H9 (cell line): ENCODE results near the gene GCNT3. TPM values are rescaled to one million over a fixed set of nuclear protein-coding genes. Genes with fewer than 3 reads are reported as not detected.

ENCODE experiments used
- DNase-seq: peaks from one replicate; pipeline ENCODE4 v3.0.0-alpha.2; 2017
- H2AFZ ChIP-seq: one replicate; pipeline ENCODE4 v1.6.1; 2013; ENCODE audit warnings: mild to moderate bottlenecking, low read length, control low read depth, moderate library complexity
- H2AK5ac ChIP-seq: 2 replicates; pipeline ENCODE4 v1.6.1; 2013; ENCODE audit warnings: low read length, control low read depth, mixed read lengths; ENCODE audit not compliant: insufficient read length
- H2BK120ac ChIP-seq: one replicate; pipeline ENCODE4 v1.6.1; 2013; ENCODE audit warnings: low read depth, mild to moderate bottlenecking, low read length, control low read depth, inconsistent platforms; ENCODE audit not compliant: poor library complexity, severe bottlenecking
- H2BK12ac ChIP-seq: 2 replicates; pipeline ENCODE4 v1.6.1; 2013; ENCODE audit warnings: low read length, control low read depth, mixed read lengths, low read depth; ENCODE audit not compliant: insufficient read length
- H2BK15ac ChIP-seq: 2 replicates; pipeline ENCODE4 v1.6.1; 2013; ENCODE audit warnings: low read depth, low read length, control low read depth
- H2BK20ac ChIP-seq: one replicate; pipeline ENCODE4 v1.6.1; 2013; ENCODE audit warnings: low read depth, mild to moderate bottlenecking, low read length, control low read depth, inconsistent platforms; ENCODE audit not compliant: poor library complexity, severe bottlenecking
- H2BK5ac ChIP-seq: 2 replicates; pipeline ENCODE4 v1.6.1; 2013; ENCODE audit warnings: low read length, control low read depth, mixed read lengths; ENCODE audit not compliant: insufficient read length
- H3K14ac ChIP-seq: 2 replicates; pipeline ENCODE4 v1.6.1; 2013; ENCODE audit warnings: low read length, control low read depth; ENCODE audit not compliant: insufficient read depth
- H3K18ac ChIP-seq: 2 replicates; pipeline ENCODE4 v1.6.1; 2013; ENCODE audit warnings: low read depth, mild to moderate bottlenecking, mixed read lengths, low read length, control low read depth; ENCODE audit not compliant: insufficient read length
- H3K23ac ChIP-seq: 2 replicates; pipeline ENCODE4 v1.6.1; 2013; ENCODE audit warnings: low read length, control low read depth, mixed read lengths, low read depth; ENCODE audit not compliant: insufficient read length
- H3K23me2 ChIP-seq: 2 replicates; pipeline ENCODE4 v1.6.1; 2013; ENCODE audit warnings: low read depth, mild to moderate bottlenecking, mixed read lengths, low read length, control low read depth; ENCODE audit not compliant: insufficient read length, poor library complexity, severe bottlenecking
- H3K27ac ChIP-seq: 2 replicates; pipeline ENCODE4 v1.5.1; 2013; ENCODE audit warnings: low read length, control low read depth, mixed read lengths, low read depth; ENCODE audit not compliant: insufficient read length
- H3K27me3 ChIP-seq: 2 replicates; pipeline ENCODE4 v1.6.1; 2013; ENCODE audit warnings: low read length, control low read depth, inconsistent platforms; ENCODE audit not compliant: insufficient read depth
- H3K4ac ChIP-seq: 2 replicates; pipeline ENCODE4 v1.6.1; 2013; ENCODE audit warnings: low read depth, mild to moderate bottlenecking, control low read depth, inconsistent platforms, low read length, moderate library complexity
- H3K4me1 ChIP-seq: 2 replicates; pipeline ENCODE4 v1.6.1; 2013; ENCODE audit warnings: low read length, control low read depth, inconsistent platforms; ENCODE audit not compliant: insufficient read depth
- H3K4me2 ChIP-seq: 2 replicates; pipeline ENCODE4 v1.6.1; 2013; ENCODE audit warnings: low read length, control low read depth, mixed read lengths; ENCODE audit not compliant: insufficient read length, insufficient read depth
- H3K56ac ChIP-seq: 2 replicates; pipeline ENCODE4 v1.6.1; 2013; ENCODE audit warnings: low read depth, mild to moderate bottlenecking, mixed read lengths, low read length, control low read depth; ENCODE audit not compliant: insufficient read length
- H3K79me1 ChIP-seq: 2 replicates; pipeline ENCODE4 v1.6.1; 2013; ENCODE audit warnings: low read depth, mild to moderate bottlenecking, moderate library complexity, low read length, control low read depth, inconsistent platforms; ENCODE audit not compliant: insufficient read depth, poor library complexity, severe bottlenecking
- H3K79me2 ChIP-seq: 2 replicates; pipeline ENCODE4 v1.6.1; 2013; ENCODE audit warnings: low read length, control low read depth, inconsistent platforms; ENCODE audit not compliant: insufficient read depth
- H3K9ac ChIP-seq: 2 replicates; pipeline ENCODE4 v1.6.1; 2013; ENCODE audit warnings: low read length, control low read depth, mixed read lengths; ENCODE audit not compliant: insufficient read length; ENCODE audit errors: extremely low read depth
- H3K9me3 ChIP-seq: one replicate; pipeline ENCODE4 v1.6.1; 2013; ENCODE audit warnings: low read depth, low read length, inconsistent platforms; ENCODE audit not compliant: control insufficient read depth
- H3T11ph ChIP-seq: one replicate; pipeline ENCODE4 v1.6.1; 2013; ENCODE audit warnings: mild to moderate bottlenecking, low read length, control low read depth, inconsistent platforms
- H4K20me1 ChIP-seq: one replicate; pipeline ENCODE4 v1.6.1; 2013; ENCODE audit not compliant: control insufficient read depth, insufficient read length, insufficient read depth
- H4K5ac ChIP-seq: 2 replicates; pipeline ENCODE4 v1.6.1; 2013; ENCODE audit warnings: low read depth, mild to moderate bottlenecking, mixed read lengths, low read length, control low read depth; ENCODE audit not compliant: insufficient read length
- H4K8ac ChIP-seq: replicated peaks from 2 replicates; pipeline ENCODE4 v1.6.1; 2013; ENCODE audit warnings: low read length, control low read depth, mixed read lengths, low read depth; ENCODE audit not compliant: insufficient read length
- H4K91ac ChIP-seq: 2 replicates; pipeline ENCODE4 v1.6.1; 2013; ENCODE audit warnings: low read depth, mild to moderate bottlenecking, moderate library complexity, mixed read lengths, low read length, control low read depth; ENCODE audit not compliant: insufficient read length
- H3K27ac Mint-ChIP-seq, 3 experiments: 2 replicates in 2 of 3; 3 replicates in 1 of 3; pipeline ENCODE4 v1.8.0; 2020 to 2021; ENCODE audit warnings: mixed read lengths in 3 of 3, mild to moderate bottlenecking in 1 of 3, moderate library complexity in 1 of 3
- H3K27me3 Mint-ChIP-seq: 2 replicates; pipeline ENCODE4 v1.8.0; 2021; ENCODE audit warnings: low read depth, mild to moderate bottlenecking, moderate library complexity, mixed read lengths
- H3K36me3 Mint-ChIP-seq, 3 experiments: 2 replicates in 2 of 3; 3 replicates in 1 of 3; pipeline ENCODE4 v1.8.0; 2020 to 2021; ENCODE audit warnings: low read depth in 3 of 3, mixed read lengths in 3 of 3; ENCODE audit not compliant: insufficient read depth in 1 of 3
- H3K4me1 Mint-ChIP-seq, 2 experiments: 2 replicates each; pipeline ENCODE4 v1.8.0; 2020; ENCODE audit warnings: mixed read lengths in 2 of 2
- H3K4me3 Mint-ChIP-seq, 2 experiments: 2 replicates in 1 of 2; 3 replicates in 1 of 2; pipeline ENCODE4 v1.8.0; 2020 to 2021; ENCODE audit warnings: mild to moderate bottlenecking in 2 of 2, mixed read lengths in 2 of 2, moderate library complexity in 1 of 2
- H3K9me3 Mint-ChIP-seq, 2 experiments: 2 replicates in 1 of 2; 3 replicates in 1 of 2; pipeline ENCODE4 v1.8.0; 2020; ENCODE audit warnings: mild to moderate bottlenecking in 2 of 2, mixed read lengths in 2 of 2, moderate library complexity in 1 of 2
- CTCF ChIP-seq: fragments of 200-600 bp; sonication (generic); conservative IDR thresholded peaks from 3 replicates; pipeline ENCODE4 v1.8.0; 2021; ENCODE audit warnings: antibody characterized with exemption, mild to moderate bottlenecking
- WGBS: extraction: QIAGEN DNeasy Blood & Tissue Kit; methylation state at CpG from one replicate; pipeline ENCODE4 v1.1.7; 2013; ENCODE audit warnings: missing lambda C conversion rate, low lambda C conversion rate, mixed read lengths; ENCODE audit not compliant: insufficient read length; ENCODE audit errors: extremely low coverage; 5-methylcytosine and 5-hydroxymethylcytosine counted together
- total RNA-seq: library from RNA; stranded (reverse); gene quantifications from 2 replicates; pipeline ENCODE4 v1.2.1, GENCODE V29; 2021

GCNT3 gene
- total RNA-seq, 1 experiment from 2014 or later: not detected

DNA sequence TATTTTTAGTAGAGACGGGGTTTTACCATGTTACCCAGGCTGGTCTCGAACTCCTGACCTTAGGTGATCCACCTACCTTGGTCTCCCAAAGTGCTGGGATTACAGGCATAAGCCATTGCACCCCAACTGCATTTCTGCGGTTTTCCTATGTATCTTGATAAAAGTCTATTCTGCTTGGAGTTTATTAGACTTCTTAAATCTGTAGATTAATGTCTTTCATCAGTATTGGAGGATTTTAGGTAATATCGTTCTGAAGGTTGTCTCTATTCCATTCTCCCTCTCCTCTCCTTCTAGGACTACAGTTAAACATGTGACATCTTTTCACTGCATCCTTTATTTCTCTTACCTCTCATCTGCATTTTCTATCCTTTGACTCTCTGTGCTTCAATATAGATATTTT lies 46.3 kb upstream of the GCNT3 start:
- Histone ChIP-seq H4K91ac (no peak overlapping the region), H2BK20ac (no peak overlapping the region), H3K9me3 (no peaks in the 10 kb centered on the region), H3K14ac (no peak overlapping the region), H4K20me1 (no peaks in the 10 kb centered on the region), H2BK12ac (no peak overlapping the region), H3K4me2 (no peak overlapping the region), H4K5ac (no peak overlapping the region), H2AK5ac (no peak overlapping the region), H3K4me1 (no peaks in the 10 kb centered on the region), H3K27me3 (no peaks in the 10 kb centered on the region), H3K18ac (no peak overlapping the region), H3K4ac (no peak overlapping the region), H3K56ac (no peak overlapping the region), H3K79me2 (no peaks in the 10 kb centered on the region), H4K8ac (no peak overlapping the region), H2BK15ac (no peak overlapping the region), H3K9ac (no peak overlapping the region), H3K23ac (no peak overlapping the region), H2BK120ac (no peak overlapping the region), H3K79me1 (no peaks in the 10 kb centered on the region), H3K27ac (no peak overlapping the region), H2AFZ (no peak overlapping the region), H3T11ph (no peak overlapping the region), H3K23me2 (no peaks in the 10 kb centered on the region), H2BK5ac (no peak overlapping the region)
- TF ChIP-seq CTCF: no peak
- Mint-ChIP-seq H3K27ac (no peak overlapping the region), H3K9me3 (peaks cover 7 to 9% of the 10 kb centered on the region in 2 experiments), H3K4me1 (peaks cover 5% of the 10 kb centered on the region in 2 experiments), H3K4me3 (no peak overlapping the region), H3K27me3 (peaks cover 1% of the 10 kb centered on the region; the same call in 1 of the 2 replicates), H3K36me3 (no peaks in the 10 kb centered on the region; a peak in 1 of 7 replicates)
- no CpG with 5 or more reads among the region's 4 CpGs for WGBS
- no peak for DNase-seq
